ENCODE results near the gene MTOR.
"Not testable (repeated sequence)": the region's sequence is repeated elsewhere in the genome, so short reads cannot be mapped to it uniquely, and the experiment has no call there.

Gene MTOR

GRCh38 chr1:11193376-11193775 is 69.0 kb downstream of the MTOR start:
- H3K9me3 Mint-ChIP-seq: no peaks in the 10 kb centered on the region
- no peaks in the 10 kb centered on the region for H3K27me3 Mint-ChIP-seq
- intact Hi-C loops (cut with micrococcal nuclease): no loop called here
- H3K36me3 Mint-ChIP-seq (ENCODE audit: low read depth): peaks cover 97% of the 10 kb centered on the region
- no peaks in the 10 kb centered on the region for H3K4me1 Mint-ChIP-seq (ENCODE audit: low read depth)
- no peak overlapping the region for H3K27ac Mint-ChIP-seq
- no peak overlapping the region for H3K4me3 Mint-ChIP-seq

GRCh38 chr1:11188858-11189451 is 73.4 kb downstream of the MTOR start, which contains the start of gene ANGPTL7:
Gene ANGPTL7, plus strand, starts transcription at chr1:11189355. Its CDS starts 225 bp downstream, at chr1:11189580.
- Mint-ChIP-seq H3K9me3 (no peaks in the 10 kb centered on the region), H3K27ac (no peak within 1 kb of the TSS), H3K4me3 (no peak within 1 kb of the TSS), H3K27me3 (no peaks in the 10 kb centered on the region), H3K4me1 (ENCODE audit: low read depth) (no peaks in the 10 kb centered on the region), H3K36me3 (ENCODE audit: low read depth) (peaks cover 86% of the 10 kb centered on the region)
- intact Hi-C loops (cut with micrococcal nuclease): no loop called here

DNA sequence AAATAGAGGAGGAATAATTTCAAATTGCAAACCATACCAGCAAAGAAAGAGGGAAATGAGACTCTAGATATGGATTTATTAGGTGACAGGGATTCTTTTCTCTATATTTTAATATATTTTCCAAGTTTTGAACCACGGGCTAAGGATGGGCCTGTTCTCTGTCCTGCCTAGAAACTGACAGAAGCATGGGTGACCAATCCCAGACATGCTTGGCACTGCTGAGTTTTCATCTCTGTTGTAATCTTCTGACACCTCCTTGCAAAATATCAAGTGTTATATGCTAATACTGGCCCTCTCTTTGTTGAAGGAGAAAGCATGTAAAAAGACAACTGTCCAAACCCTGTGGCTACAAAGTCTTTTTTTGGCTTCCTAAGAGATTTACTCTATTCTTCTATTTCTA is 74.0 kb downstream of the MTOR start:
- Mint-ChIP-seq H3K27ac (no peak overlapping the region), H3K4me3 (no peak overlapping the region), H3K27me3 (no peaks in the 10 kb centered on the region), H3K4me1 (ENCODE audit: low read depth) (no peaks in the 10 kb centered on the region), H3K36me3 (ENCODE audit: low read depth) (peaks cover 82% of the 10 kb centered on the region), H3K9me3 (no peaks in the 10 kb centered on the region)
- intact Hi-C loops (cut with micrococcal nuclease): no loop called here

DNA sequence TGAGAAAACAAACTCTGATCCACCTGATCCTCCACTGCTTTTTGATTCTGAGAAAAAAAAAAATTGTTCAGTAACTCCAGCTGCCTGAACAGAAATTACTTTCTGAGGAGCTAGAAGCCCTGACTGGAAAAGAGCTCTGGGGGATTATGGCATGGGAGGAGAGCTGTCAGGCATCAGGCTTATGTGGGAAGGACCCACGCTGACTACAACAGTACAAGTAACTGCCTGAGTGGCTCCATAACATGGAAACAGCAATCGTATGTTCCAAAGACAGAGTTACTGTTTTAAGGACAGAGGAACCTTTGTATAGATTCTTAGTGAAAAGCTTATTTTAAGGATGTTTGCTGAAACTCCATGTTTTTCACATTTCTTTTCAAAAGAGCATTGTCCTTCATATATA is 74.4 kb downstream of the MTOR start:
- no peaks in the 10 kb centered on the region for H3K9me3 Mint-ChIP-seq
- peaks cover 77% of the 10 kb centered on the region for H3K36me3 Mint-ChIP-seq (ENCODE audit: low read depth)
- intact Hi-C loops (cut with micrococcal nuclease): no loop called here
- H3K4me3 Mint-ChIP-seq: no peak overlapping the region
- H3K27ac Mint-ChIP-seq: no peak overlapping the region
- no peaks in the 10 kb centered on the region for H3K27me3 Mint-ChIP-seq
- H3K4me1 Mint-ChIP-seq (ENCODE audit: low read depth): no peaks in the 10 kb centered on the region

- intact Hi-C loops (cut with micrococcal nuclease): no loop called here
- Mint-ChIP-seq H3K4me1 (ENCODE audit: low read depth) (no peaks in the 10 kb centered on the region), H3K9me3 (no peaks in the 10 kb centered on the region), H3K36me3 (ENCODE audit: low read depth) (peaks cover 73% of the 10 kb centered on the region), H3K27ac (no peak overlapping the region), H3K27me3 (no peaks in the 10 kb centered on the region), H3K4me3 (no peak overlapping the region)
These were observed 74.9 kb downstream of the MTOR start for GRCh38 chr1:11187494-11187893.

GRCh38 chr1:11187000-11187399 is 75.4 kb downstream of the MTOR start:
- peaks cover 72% of the 10 kb centered on the region for H3K36me3 Mint-ChIP-seq (ENCODE audit: low read depth)
- intact Hi-C loops (cut with micrococcal nuclease): no loop called here
- no peaks in the 10 kb centered on the region for H3K9me3 Mint-ChIP-seq
- no peaks in the 10 kb centered on the region for H3K4me1 Mint-ChIP-seq (ENCODE audit: low read depth)
- no peak overlapping the region for H3K27ac Mint-ChIP-seq
- H3K4me3 Mint-ChIP-seq: no peak overlapping the region
- no peaks in the 10 kb centered on the region for H3K27me3 Mint-ChIP-seq

DNA sequence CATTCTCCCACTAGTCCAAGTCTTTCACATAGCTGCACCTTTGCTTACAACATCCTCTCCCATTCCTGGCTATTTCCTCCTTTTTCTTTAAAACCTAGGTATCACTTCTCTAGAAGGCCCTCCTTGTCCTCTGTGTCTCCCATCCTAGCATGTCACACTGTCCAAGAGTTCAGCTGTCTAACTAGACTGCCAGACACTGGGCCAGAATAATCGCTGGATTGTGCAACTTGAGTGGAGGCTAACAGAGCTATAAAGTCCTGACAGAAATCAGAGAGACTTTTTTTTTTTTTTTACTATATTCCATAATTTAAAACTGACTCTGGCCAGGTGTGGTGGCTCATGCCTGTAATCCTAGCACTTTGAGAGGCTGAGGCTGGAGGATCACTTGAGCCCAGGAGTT is 77.4 kb downstream of the MTOR start:
- Mint-ChIP-seq H3K27ac (no peak overlapping the region), H3K4me1 (ENCODE audit: low read depth) (no peaks in the 10 kb centered on the region), H3K4me3 (no peak overlapping the region), H3K27me3 (no peaks in the 10 kb centered on the region), H3K36me3 (ENCODE audit: low read depth) (peaks cover 70% of the 10 kb centered on the region), H3K9me3 (no peaks in the 10 kb centered on the region)
- intact Hi-C loops (cut with micrococcal nuclease): no loop called here

- intact Hi-C loops (cut with micrococcal nuclease): no loop called here
- no peak overlapping the region for H3K27ac Mint-ChIP-seq
- H3K36me3 Mint-ChIP-seq (ENCODE audit: low read depth): peaks cover 69% of the 10 kb centered on the region
- H3K27me3 Mint-ChIP-seq: no peaks in the 10 kb centered on the region
- no peaks in the 10 kb centered on the region for H3K4me1 Mint-ChIP-seq (ENCODE audit: low read depth)
- no peak overlapping the region for H3K4me3 Mint-ChIP-seq
- no peaks in the 10 kb centered on the region for H3K9me3 Mint-ChIP-seq
These were observed 79.5 kb downstream of the MTOR start for GRCh38 chr1:11182884-11183283.

DNA sequence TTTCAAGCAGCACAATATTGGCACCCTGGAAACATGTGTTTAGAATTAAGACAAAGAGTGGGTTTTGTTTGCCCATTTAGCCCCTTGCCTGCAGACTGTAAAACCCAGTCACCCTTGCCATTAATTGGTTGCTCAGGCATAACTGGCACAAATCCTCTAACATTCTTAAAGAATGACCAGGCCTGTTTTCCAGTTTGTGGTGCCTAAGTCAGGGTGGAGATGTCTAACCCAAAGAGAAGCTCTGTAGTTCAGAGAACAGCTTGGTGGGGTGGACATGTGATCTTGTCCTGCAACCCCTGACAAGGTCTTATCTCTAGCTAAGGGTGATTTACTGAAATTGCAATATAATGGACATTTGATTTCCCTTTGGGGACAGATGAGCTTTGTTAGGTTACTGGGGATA is 82.0 kb downstream of the MTOR start:
- Mint-ChIP-seq H3K9me3 (no peaks in the 10 kb centered on the region), H3K27ac (no peak overlapping the region), H3K4me1 (ENCODE audit: low read depth) (no peaks in the 10 kb centered on the region), H3K4me3 (no peak overlapping the region), H3K36me3 (ENCODE audit: low read depth) (peaks cover 77% of the 10 kb centered on the region), H3K27me3 (no peaks in the 10 kb centered on the region)
- intact Hi-C loops (cut with micrococcal nuclease): no loop called here

- intact Hi-C loops (cut with micrococcal nuclease); H3K9me3 Mint-ChIP-seq; H3K27me3 Mint-ChIP-seq; H3K4me3 Mint-ChIP-seq; H3K4me1 Mint-ChIP-seq (ENCODE audit: low read depth); H3K27ac Mint-ChIP-seq: not testable (repeated sequence)
- H3K36me3 Mint-ChIP-seq (ENCODE audit: low read depth): peaks cover 74% of the 10 kb centered on the region
These were observed 82.6 kb downstream of the MTOR start for GRCh38 chr1:11179749-11180148.

- intact Hi-C loops (cut with micrococcal nuclease): no loop called here
- H3K4me1 Mint-ChIP-seq (ENCODE audit: low read depth): no peaks in the 10 kb centered on the region
- H3K36me3 Mint-ChIP-seq (ENCODE audit: low read depth): peaks cover 72% of the 10 kb centered on the region
- H3K27ac Mint-ChIP-seq: no peak overlapping the region
- no peak overlapping the region for H3K4me3 Mint-ChIP-seq
- no peaks in the 10 kb centered on the region for H3K9me3 Mint-ChIP-seq
- H3K27me3 Mint-ChIP-seq: no peaks in the 10 kb centered on the region
These were observed 83.2 kb downstream of the MTOR start for GRCh38 chr1:11179125-11179524.

DNA sequence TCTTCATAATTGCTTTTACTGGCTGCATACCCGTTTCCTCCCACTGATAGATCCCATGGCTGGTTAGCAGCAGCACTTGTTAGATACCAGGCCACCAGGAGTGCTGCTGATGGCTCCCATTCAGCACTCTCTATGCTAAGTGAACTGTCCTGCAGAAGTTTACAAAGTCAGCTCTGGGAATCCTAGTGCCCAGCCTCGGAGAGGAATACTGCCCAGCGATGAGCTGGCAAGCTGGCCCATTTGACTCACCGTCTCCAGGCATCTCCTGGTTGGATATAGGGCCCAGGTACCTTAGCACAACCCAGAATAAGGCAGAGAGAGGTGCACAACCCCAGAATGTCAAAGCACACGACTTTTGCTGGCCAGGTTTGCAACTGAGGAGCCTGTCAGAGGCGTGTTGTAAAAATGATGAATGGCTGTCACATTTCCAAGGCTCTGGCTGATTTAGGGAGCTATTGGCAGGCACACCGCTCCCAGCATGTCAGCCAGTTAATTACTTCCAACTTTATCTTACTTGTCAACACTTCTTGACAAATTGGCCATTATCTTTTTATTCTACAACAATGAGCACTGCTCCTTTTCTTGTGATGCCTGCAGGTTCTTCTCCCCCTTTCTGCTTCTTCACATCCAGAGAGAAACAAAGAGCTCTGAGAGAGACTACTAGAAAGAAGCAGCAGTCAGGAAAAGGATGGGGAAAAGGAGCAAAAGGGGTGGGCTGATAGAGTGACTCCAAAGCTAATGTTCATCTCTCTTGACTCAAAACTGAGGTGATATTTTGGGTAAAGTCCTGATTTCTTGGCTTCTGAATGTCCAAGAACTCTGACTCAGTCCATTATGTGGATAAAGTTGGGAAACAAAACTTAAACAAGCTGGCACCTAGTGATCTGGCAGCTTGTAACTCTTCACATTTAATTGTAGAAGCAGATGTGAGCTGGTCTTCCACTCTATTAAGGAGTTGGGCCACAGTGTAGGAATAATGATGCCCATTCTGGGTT is 84.0 kb downstream of the MTOR start:
- H3K9me3 Mint-ChIP-seq: no peaks in the 10 kb centered on the region
- H3K27me3 Mint-ChIP-seq: no peaks in the 10 kb centered on the region
- H3K4me1 Mint-ChIP-seq (ENCODE audit: low read depth): no peaks in the 10 kb centered on the region
- H3K4me3 Mint-ChIP-seq: no peak overlapping the region
- intact Hi-C loops (cut with micrococcal nuclease): no loop called here
- no peak overlapping the region for H3K27ac Mint-ChIP-seq
- H3K36me3 Mint-ChIP-seq (ENCODE audit: low read depth): peaks cover 76% of the 10 kb centered on the region

DNA sequence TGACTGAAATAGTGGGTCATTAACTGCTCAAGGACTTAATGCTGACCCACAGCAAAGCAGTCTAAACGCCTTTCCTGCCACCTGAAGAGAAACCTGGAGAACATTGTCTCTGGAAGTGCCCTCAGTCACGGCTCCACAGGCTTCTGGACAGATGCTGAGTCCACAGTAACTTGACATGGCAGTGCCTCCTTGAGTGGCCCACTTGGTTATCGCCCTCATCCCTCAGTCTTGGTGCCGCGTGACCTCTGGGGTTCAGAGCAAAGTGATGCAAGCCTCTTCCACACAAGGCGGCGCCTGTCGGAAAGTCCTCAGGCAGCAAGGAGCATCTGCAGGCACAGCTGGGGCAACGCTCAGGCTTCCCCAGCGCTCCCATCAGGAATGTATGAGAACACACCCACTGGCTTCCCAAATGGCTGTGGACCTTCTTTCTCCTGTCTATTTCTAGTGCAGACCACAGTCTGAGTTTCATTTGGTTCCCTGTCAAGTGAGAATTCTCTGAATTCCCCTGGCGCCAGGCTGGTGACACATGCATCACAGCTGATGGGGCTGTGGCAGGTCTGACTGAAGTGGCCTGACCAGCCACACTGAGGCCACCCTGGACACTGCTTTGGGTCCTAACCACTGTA is 86.2 kb downstream of the MTOR start:
- H3K27me3 Mint-ChIP-seq: no peaks in the 10 kb centered on the region
- H3K4me1 Mint-ChIP-seq (ENCODE audit: low read depth): no peaks in the 10 kb centered on the region
- intact Hi-C loops (cut with micrococcal nuclease): no loop called here
- H3K27ac Mint-ChIP-seq: no peak overlapping the region
- H3K36me3 Mint-ChIP-seq (ENCODE audit: low read depth): peaks cover 84% of the 10 kb centered on the region
- no peak overlapping the region for H3K4me3 Mint-ChIP-seq
- H3K9me3 Mint-ChIP-seq: no peaks in the 10 kb centered on the region

- Mint-ChIP-seq H3K9me3 (no peaks in the 10 kb centered on the region), H3K27ac (no peak overlapping the region), H3K4me3 (no peak overlapping the region), H3K36me3 (ENCODE audit: low read depth) (peaks cover 77% of the 10 kb centered on the region), H3K4me1 (ENCODE audit: low read depth) (no peaks in the 10 kb centered on the region), H3K27me3 (no peaks in the 10 kb centered on the region)
- intact Hi-C loops (cut with micrococcal nuclease): no loop called here
These were observed 86.9 kb downstream of the MTOR start for GRCh38 chr1:11175461-11175860.
